Measurements from ENCODE around the gene CUL3.

Gene CUL3

DNA sequence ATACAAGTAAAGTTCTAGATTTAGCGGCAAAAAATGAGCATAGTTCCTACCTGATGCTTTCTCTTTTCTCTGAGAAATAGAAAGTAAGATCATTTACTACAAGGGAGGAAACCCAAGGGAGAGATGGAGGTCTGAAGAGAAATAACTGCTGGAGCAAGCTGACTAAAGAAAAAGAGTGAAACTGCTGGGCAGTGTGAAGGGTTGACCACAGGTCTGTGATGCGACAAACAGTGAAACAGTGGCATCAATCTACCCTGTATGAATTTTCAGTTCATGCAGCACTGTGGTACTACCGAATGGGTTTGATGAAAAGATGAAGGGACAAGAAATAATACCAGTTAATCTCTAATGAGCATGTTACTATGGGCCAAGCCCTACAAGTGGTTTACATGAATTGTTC lies 52.2 kb downstream of the CUL3 start:
- no peak for TF ChIP-seq POLR2AphosphoS5 (IDR thresholded peaks at IDR 0.05; ENCODE audit: low read depth, low read length)
- TF ChIP-seq FOXP2 (optimal IDR thresholded peaks at IDR 0.05; ENCODE audit: borderline replicate concordance, extremely low read depth, extremely low read length, insufficient read depth), result no peak
- TF ChIP-seq, protein P1, sequence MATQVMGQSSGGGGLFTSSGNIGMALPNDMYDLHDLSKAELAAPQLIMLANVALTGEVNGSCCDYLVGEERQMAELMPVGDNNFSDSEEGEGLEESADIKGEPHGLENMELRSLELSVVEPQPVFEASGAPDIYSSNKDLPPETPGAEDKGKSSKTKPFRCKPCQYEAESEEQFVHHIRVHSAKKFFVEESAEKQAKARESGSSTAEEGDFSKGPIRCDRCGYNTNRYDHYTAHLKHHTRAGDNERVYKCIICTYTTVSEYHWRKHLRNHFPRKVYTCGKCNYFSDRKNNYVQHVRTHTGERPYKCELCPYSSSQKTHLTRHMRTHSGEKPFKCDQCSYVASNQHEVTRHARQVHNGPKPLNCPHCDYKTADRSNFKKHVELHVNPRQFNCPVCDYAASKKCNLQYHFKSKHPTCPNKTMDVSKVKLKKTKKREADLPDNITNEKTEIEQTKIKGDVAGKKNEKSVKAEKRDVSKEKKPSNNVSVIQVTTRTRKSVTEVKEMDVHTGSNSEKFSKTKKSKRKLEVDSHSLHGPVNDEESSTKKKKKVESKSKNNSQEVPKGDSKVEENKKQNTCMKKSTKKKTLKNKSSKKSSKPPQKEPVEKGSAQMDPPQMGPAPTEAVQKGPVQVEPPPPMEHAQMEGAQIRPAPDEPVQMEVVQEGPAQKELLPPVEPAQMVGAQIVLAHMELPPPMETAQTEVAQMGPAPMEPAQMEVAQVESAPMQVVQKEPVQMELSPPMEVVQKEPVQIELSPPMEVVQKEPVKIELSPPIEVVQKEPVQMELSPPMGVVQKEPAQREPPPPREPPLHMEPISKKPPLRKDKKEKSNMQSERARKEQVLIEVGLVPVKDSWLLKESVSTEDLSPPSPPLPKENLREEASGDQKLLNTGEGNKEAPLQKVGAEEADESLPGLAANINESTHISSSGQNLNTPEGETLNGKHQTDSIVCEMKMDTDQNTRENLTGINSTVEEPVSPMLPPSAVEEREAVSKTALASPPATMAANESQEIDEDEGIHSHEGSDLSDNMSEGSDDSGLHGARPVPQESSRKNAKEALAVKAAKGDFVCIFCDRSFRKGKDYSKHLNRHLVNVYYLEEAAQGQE (IDR thresholded peaks at IDR 0.05; ENCODE audit: insufficient read depth in 1 of 2, low read depth in 2 of 2, low read length in 2 of 2), result no peak
- no peak for TF ChIP-seq TAF1 (IDR thresholded peaks at IDR 0.05; ENCODE audit: borderline replicate concordance, insufficient read depth, low read length)
- no peak for TF ChIP-seq SIN3A (IDR thresholded peaks at IDR 0.05; ENCODE audit: borderline replicate concordance, insufficient read depth, low read length)

DNA sequence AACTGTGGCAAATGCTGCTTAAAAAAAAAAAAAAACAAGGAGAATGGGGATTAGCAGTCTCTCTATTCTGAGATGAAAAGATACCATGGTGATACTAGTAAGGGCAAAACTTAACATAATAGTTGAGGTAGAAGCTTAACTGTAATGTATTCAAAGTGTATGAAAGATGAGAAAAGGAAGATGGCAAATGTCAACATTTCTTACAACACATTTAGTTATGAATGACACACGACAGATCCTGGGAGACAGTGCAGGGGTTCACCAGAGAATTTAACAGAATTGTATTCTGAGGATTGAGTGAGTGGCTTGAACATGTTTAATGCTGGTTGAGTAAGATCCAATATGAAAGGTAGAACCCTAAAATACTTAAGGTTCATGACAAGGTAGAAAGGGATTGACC lies 52.7 kb downstream of the CUL3 start:
- TF ChIP-seq, protein P1 (IDR thresholded peaks at IDR 0.05; ENCODE audit: insufficient read depth in 1 of 2, low read depth in 2 of 2, low read length in 2 of 2), result no peak
- no peak for TF ChIP-seq FOXP2 (optimal IDR thresholded peaks at IDR 0.05; ENCODE audit: borderline replicate concordance, extremely low read depth, extremely low read length, insufficient read depth)
- no peak for TF ChIP-seq SIN3A (IDR thresholded peaks at IDR 0.05; ENCODE audit: borderline replicate concordance, insufficient read depth, low read length)
- no peak for TF ChIP-seq TAF1 (IDR thresholded peaks at IDR 0.05; ENCODE audit: borderline replicate concordance, insufficient read depth, low read length)
- TF ChIP-seq POLR2AphosphoS5 (IDR thresholded peaks at IDR 0.05; ENCODE audit: low read depth, low read length), result no peak

DNA sequence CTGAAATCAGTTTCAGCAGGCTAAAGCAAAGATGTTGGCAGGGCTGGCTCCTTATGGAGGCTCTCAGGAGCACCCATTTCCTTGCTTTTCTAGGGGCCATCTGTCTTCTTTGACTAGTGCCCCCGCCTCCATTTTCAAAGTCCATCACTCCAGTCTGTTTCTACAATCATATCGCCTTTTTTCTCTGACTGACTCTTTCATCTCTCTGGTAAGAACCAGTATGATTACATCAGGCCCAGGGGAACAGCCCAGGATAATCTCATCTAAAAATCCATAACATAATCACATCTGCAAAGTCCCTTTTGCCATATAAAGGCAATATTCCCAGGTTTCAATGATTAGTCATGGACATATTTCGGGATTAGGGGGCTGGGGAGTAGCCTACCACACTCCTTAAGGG lies 57.0 kb downstream of the CUL3 start:
- TF ChIP-seq FOXP2 (optimal IDR thresholded peaks at IDR 0.05; ENCODE audit: borderline replicate concordance, extremely low read depth, extremely low read length, insufficient read depth) (no peak), POLR2AphosphoS5 (IDR thresholded peaks at IDR 0.05; ENCODE audit: low read depth, low read length) (no peak), TAF1 (IDR thresholded peaks at IDR 0.05; ENCODE audit: borderline replicate concordance, insufficient read depth, low read length) (no peak), SIN3A (IDR thresholded peaks at IDR 0.05; ENCODE audit: borderline replicate concordance, insufficient read depth, low read length) (no peak)
- TF ChIP-seq, protein P1 (IDR thresholded peaks at IDR 0.05; ENCODE audit: insufficient read depth in 1 of 2, low read depth in 2 of 2, low read length in 2 of 2), result no peak

DNA sequence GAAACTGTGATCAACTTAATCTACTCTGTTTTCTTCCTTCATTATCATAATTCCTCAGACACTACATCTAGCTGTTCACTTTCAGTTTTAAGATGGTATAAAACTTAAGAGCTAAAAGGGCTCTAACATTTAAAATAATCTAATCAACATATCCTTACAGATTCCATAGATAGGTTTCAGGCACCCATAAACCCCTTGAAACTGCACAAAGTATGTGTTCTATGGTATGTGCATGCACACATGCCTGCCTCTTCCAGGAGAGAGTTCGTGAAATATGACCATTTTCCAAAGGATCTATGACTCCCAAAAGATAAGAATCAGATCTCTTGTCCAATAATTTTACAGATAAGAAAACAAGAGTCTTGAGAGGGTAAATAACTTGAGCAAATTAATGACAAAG lies 59.4 kb downstream of the CUL3 start:
- TF ChIP-seq FOXP2 (optimal IDR thresholded peaks at IDR 0.05; ENCODE audit: borderline replicate concordance, extremely low read depth, extremely low read length, insufficient read depth) (no peak), SIN3A (IDR thresholded peaks at IDR 0.05; ENCODE audit: borderline replicate concordance, insufficient read depth, low read length) (no peak), POLR2AphosphoS5 (IDR thresholded peaks at IDR 0.05; ENCODE audit: low read depth, low read length) (no peak), TAF1 (IDR thresholded peaks at IDR 0.05; ENCODE audit: borderline replicate concordance, insufficient read depth, low read length) (no peak)

DNA sequence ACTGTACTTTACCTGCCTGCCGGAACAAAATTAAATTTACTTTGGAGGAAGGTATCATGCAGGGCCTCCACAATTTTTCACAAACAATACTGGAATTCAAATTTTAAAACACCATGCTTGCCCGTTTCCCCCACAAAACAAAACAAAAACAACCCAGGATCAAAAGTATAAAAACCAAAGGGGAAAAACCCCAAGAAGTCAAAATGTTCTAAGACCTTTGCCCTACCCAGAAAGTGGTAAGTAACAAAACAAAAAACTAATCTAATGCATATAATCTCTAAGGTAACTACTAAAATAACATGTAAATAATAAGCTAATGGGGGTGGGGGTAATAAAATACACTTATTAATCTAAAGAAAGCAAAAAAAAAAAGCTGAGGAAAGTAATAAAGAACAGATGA lies 60.5 kb downstream of the CUL3 start:
- no peak for TF ChIP-seq FOXP2 (optimal IDR thresholded peaks at IDR 0.05; ENCODE audit: borderline replicate concordance, extremely low read depth, extremely low read length, insufficient read depth)
- TF ChIP-seq, protein P1 (IDR thresholded peaks at IDR 0.05; ENCODE audit: insufficient read depth in 1 of 2, low read depth in 2 of 2, low read length in 2 of 2), result no peak
- TF ChIP-seq TAF1 (IDR thresholded peaks at IDR 0.05; ENCODE audit: borderline replicate concordance, insufficient read depth, low read length), result no peak
- TF ChIP-seq SIN3A (IDR thresholded peaks at IDR 0.05; ENCODE audit: borderline replicate concordance, insufficient read depth, low read length), result no peak
- no peak for TF ChIP-seq POLR2AphosphoS5 (IDR thresholded peaks at IDR 0.05; ENCODE audit: low read depth, low read length)
